ENCODE results near the gene FER1L5. TPM values are rescaled to one million over a fixed set of nuclear protein-coding genes. Genes with fewer than 3 reads are reported as not detected.

Gene FER1L5
- total RNA-seq, 1 experiment from 2014 or later = 1.2 TPM

GRCh38 chr2:96594691-96595152 is 47.8 kb upstream of the FER1L5 start:
- Histone ChIP-seq H3K79me1 (ENCODE audit: insufficient read depth, low read depth, low read length, poor library complexity, severe bottlenecking) (no peaks in the 10 kb centered on the region), H3K18ac (ENCODE audit: insufficient read length, low read depth, low read length) (no peak overlapping the region), H2BK12ac (ENCODE audit: insufficient read length, low read depth, low read length) (no peak overlapping the region), H4K8ac (replicated peaks; ENCODE audit: insufficient read length, low read depth, low read length) (no peak overlapping the region), H4K20me1 (ENCODE audit: control insufficient read depth, insufficient read depth, insufficient read length) (peaks cover 2% of the 10 kb centered on the region), H2AK5ac (ENCODE audit: insufficient read length, low read length) (no peak overlapping the region), H3K14ac (ENCODE audit: insufficient read depth, low read length) (no peak overlapping the region), H2BK20ac (ENCODE audit: low read depth, low read length, poor library complexity, severe bottlenecking) (no peak overlapping the region), H3K23me2 (ENCODE audit: insufficient read length, low read depth, low read length, poor library complexity, severe bottlenecking) (no peaks in the 10 kb centered on the region), H3K4me1 (ENCODE audit: insufficient read depth, low read length) (no peaks in the 10 kb centered on the region), H3K4me2 (ENCODE audit: insufficient read depth, insufficient read length, low read length) (no peak overlapping the region), H3K9me3 (ENCODE audit: control insufficient read depth, low read depth, low read length) (no peaks in the 10 kb centered on the region), H3K56ac (ENCODE audit: insufficient read length, low read depth, low read length) (no peak overlapping the region), H2BK15ac (ENCODE audit: low read depth, low read length) (no peak overlapping the region), H2BK120ac (ENCODE audit: low read depth, low read length, poor library complexity, severe bottlenecking) (no peak overlapping the region), H2AFZ (ENCODE audit: low read length) (no peak overlapping the region), H4K5ac (ENCODE audit: insufficient read length, low read depth, low read length) (no peak overlapping the region), H3K23ac (ENCODE audit: insufficient read length, low read depth, low read length) (no peak overlapping the region), H3K9ac (ENCODE audit: extremely low read depth, insufficient read length, low read length) (no peak overlapping the region), H3K79me2 (ENCODE audit: insufficient read depth, low read length) (0 out of 2 replicates have a peak, but pooled peaks cover 1% of the 10 kb centered on the region), H3T11ph (ENCODE audit: low read length) (no peak overlapping the region), H3K4ac (ENCODE audit: low read depth, low read length) (no peak overlapping the region), H3K27ac (ENCODE audit: insufficient read length, low read depth, low read length) (no peak overlapping the region), H4K91ac (ENCODE audit: insufficient read length, low read depth, low read length) (no peak overlapping the region), H2BK5ac (ENCODE audit: insufficient read length, low read length) (no peak overlapping the region), H3K27me3 (ENCODE audit: insufficient read depth, low read length) (no peaks in the 10 kb centered on the region)
- Mint-ChIP-seq H3K27me3 (ENCODE audit: low read depth) (no peaks in the 10 kb centered on the region), H3K36me3 (ENCODE audit: insufficient read depth in 1 of 3, low read depth in 3 of 3) (peaks cover 32 to 64% (median 61%) of the 10 kb centered on the region in 3 experiments), H3K27ac (no peak overlapping the region), H3K9me3 (no peaks in the 10 kb centered on the region), H3K4me1 (no peaks in the 10 kb centered on the region), H3K4me3 (no peak overlapping the region)
- no CpG with 5 or more reads among the region's 5 CpGs for WGBS (ENCODE audit: extremely low coverage, insufficient read length, low lambda C conversion rate)
- TF ChIP-seq CTCF (conservative IDR thresholded peaks at IDR 0.05) = no peak
- no peak for DNase-seq
